ENCODE measurements around the gene SWT1.
"Not testable (repeated sequence)": the region's sequence is repeated elsewhere in the genome, so short reads cannot be mapped to it uniquely, and the experiment has no call there.

- TF ChIP-seq EZH2 (IDR thresholded peaks at IDR 0.05; ENCODE audit: insufficient read depth, poor library complexity, severe bottlenecking); EZH2phosphoT487 (IDR thresholded peaks at IDR 0.05; ENCODE audit: insufficient read depth, low read depth): not testable (repeated sequence)
Observed at GRCh38 chr1:185198712-185199111, 41.7 kb downstream of the SWT1 start.

Data from GM23248 (cell line).